Fibroblast of villous mesenchyme (primary cell): ENCODE data around the gene OSBP2. TPM values are rescaled to one million over a fixed set of nuclear protein-coding genes. Genes with fewer than 3 reads are reported as not detected.

Experiments
- DNase-seq: peaks from one replicate; pipeline ENCODE4 v3.0.0-alpha.2; 2010; ENCODE audit warnings: low read depth
- H3K4me3 ChIP-seq: 2 replicates; pipeline ENCODE4 v1.5.1; 2011; ENCODE audit warnings: low read depth, mild to moderate bottlenecking, low read length
- total RNA-seq: library from RNA; depleted of rRNA; stranded (reverse); fragments of >200 nt; gene quantifications from 2 replicates; pipeline ENCODE4 v1.2.3, GENCODE V29; 2012
- TF ChIP-seq, protein P1 (sequence below): IDR thresholded peaks from 2 replicates; pipeline ENCODE4 v1.5.1; 2012; ENCODE audit warnings: low read depth, mild to moderate bottlenecking, low read length; ENCODE audit not compliant: insufficient read depth

The OSBP2 gene
- total RNA-seq, 1 donor: 0.43 TPM

- TF ChIP-seq, protein P1, sequence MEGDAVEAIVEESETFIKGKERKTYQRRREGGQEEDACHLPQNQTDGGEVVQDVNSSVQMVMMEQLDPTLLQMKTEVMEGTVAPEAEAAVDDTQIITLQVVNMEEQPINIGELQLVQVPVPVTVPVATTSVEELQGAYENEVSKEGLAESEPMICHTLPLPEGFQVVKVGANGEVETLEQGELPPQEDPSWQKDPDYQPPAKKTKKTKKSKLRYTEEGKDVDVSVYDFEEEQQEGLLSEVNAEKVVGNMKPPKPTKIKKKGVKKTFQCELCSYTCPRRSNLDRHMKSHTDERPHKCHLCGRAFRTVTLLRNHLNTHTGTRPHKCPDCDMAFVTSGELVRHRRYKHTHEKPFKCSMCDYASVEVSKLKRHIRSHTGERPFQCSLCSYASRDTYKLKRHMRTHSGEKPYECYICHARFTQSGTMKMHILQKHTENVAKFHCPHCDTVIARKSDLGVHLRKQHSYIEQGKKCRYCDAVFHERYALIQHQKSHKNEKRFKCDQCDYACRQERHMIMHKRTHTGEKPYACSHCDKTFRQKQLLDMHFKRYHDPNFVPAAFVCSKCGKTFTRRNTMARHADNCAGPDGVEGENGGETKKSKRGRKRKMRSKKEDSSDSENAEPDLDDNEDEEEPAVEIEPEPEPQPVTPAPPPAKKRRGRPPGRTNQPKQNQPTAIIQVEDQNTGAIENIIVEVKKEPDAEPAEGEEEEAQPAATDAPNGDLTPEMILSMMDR: no peak
- H3K4me3 ChIP-seq: no peak overlapping the region
- DNase-seq: no peak
Measured at GRCh38 chr22:30687358-30687757, 7.3 kb upstream of the OSBP2 start.

GRCh38 chr22:30689622-30690021, 5.1 kb upstream of the OSBP2 start:
- TF ChIP-seq, protein P1: no peak
- DNase-seq: no peak
- no peak overlapping the region for H3K4me3 ChIP-seq

GRCh38 chr22:30691204-30691603, 3.5 kb upstream of the OSBP2 start:
- DNase-seq: no peak
- H3K4me3 ChIP-seq: no peak overlapping the region
- TF ChIP-seq, protein P1: no peak

- TF ChIP-seq, protein P1: no peak
- H3K4me3 ChIP-seq: peak overlapping the region; percentile 60
- no peak for DNase-seq
Measured at GRCh38 chr22:30694171-30694639, 469 bp upstream of the OSBP2 start.

DNA sequence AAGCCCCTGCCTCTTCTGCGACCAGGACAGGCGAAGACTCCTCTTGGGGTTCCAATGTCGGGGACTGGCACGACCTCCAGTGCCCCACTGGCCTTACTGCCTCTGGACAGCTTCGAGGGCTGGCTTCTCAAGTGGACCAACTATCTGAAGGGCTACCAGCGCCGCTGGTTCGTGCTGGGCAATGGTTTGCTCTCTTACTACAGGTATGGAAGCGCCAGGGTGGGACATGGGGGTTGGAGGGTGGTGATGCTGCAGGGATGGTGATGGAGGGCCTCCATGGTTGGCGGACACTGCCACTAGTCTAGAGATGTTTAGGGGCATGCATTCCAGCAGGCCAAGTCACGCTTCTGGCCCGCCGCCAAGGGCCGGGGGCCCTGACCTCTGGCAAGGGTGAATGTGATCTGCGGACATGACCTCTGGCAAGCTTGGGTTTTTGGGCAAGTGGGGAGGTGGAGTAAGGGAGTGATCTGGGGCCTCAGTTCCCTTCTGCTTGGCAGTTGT, 727 bp downstream of the OSBP2 start:
- no peak for DNase-seq
- peak overlapping the region; percentile 59 for H3K4me3 ChIP-seq
- TF ChIP-seq, protein P1: no peak

- no peak for DNase-seq
- H3K4me3 ChIP-seq: no peak overlapping the region
- TF ChIP-seq, protein P1: no peak
Measured at GRCh38 chr22:30695871-30696655, 1.4 kb downstream of the OSBP2 start.
